Measurements from ENCODE around the gene GSTM3. TPM values are rescaled to one million over a fixed set of nuclear protein-coding genes. Genes with fewer than 3 reads are reported as not detected.

GSTM3 gene
- 0.55 and 0.61 TPM in 2 replicates for total RNA-seq

- TF ChIP-seq, protein P1, sequence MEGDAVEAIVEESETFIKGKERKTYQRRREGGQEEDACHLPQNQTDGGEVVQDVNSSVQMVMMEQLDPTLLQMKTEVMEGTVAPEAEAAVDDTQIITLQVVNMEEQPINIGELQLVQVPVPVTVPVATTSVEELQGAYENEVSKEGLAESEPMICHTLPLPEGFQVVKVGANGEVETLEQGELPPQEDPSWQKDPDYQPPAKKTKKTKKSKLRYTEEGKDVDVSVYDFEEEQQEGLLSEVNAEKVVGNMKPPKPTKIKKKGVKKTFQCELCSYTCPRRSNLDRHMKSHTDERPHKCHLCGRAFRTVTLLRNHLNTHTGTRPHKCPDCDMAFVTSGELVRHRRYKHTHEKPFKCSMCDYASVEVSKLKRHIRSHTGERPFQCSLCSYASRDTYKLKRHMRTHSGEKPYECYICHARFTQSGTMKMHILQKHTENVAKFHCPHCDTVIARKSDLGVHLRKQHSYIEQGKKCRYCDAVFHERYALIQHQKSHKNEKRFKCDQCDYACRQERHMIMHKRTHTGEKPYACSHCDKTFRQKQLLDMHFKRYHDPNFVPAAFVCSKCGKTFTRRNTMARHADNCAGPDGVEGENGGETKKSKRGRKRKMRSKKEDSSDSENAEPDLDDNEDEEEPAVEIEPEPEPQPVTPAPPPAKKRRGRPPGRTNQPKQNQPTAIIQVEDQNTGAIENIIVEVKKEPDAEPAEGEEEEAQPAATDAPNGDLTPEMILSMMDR (IDR thresholded peaks at IDR 0.05): no peak
- peak within 1 kb of the TSS; percentile 82 for H3K4me3 Mint-ChIP-seq
- H3K36me3 Mint-ChIP-seq (ENCODE audit: low read depth): no peaks in the 10 kb centered on the region
- POLR2A ChIA-PET: no interaction called here
- intact Hi-C loops (cut with micrococcal nuclease): loop anchor here (1.0 to 5.0 kb wide), 3 partner anchors 83 to 244 kb away; partner anchors contain the start of genes AHCYL1, GNAI3 and GSTM4
- DNase-seq (no peak), ATAC-seq (ENCODE audit: low read depth) (no peak)
- peaks cover 13% of the 10 kb centered on the region for H3K4me1 Mint-ChIP-seq
- H3K9me3 Mint-ChIP-seq: no peaks in the 10 kb centered on the region
- CTCF ChIA-PET: interaction anchor here (0.6 kb wide), 1 partner anchor 364 kb away, joined by 5 read pairs; no protein-coding TSS in a partner anchor
- peaks cover 24% of the 10 kb centered on the region for H3K27me3 Mint-ChIP-seq
- H3K27ac Mint-ChIP-seq: no peak within 1 kb of the TSS
Observed at GRCh38 chr1:109740615-109741373, at the start of gene GSTM3. Gene GSTM3, minus strand, starts transcription at chr1:109741038. Its CDS starts 751 bp downstream, at chr1:109740287.

DNA sequence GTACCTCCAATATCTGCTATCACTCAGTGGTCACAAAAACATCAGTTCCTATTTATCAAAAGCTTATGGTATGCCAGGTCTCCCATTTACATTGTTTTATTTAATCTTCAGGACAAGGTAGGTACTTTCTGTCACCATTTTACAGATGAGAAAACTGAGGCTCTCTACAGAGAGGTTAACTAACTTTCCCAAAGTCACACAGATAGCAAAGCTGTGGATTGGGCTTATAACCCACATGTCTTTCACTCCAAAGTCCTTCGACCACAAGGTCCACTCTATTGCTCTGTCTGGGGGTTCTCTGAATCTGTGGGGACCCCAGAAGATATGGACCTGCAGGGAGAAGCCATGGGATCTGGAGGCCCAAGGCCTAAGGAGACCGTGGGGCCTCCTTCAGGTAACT is 49.5 kb upstream of the GSTM3 start:
- Mint-ChIP-seq H3K9me3 (no peaks in the 10 kb centered on the region), H3K4me1 (peaks cover 5% of the 10 kb centered on the region), H3K36me3 (ENCODE audit: low read depth) (no peaks in the 10 kb centered on the region), H3K27ac (no peak overlapping the region), H3K27me3 (peaks cover 8% of the 10 kb centered on the region), H3K4me3 (no peak overlapping the region)
- no peak for ATAC-seq (ENCODE audit: low read depth)
- TF ChIP-seq, protein P1 (IDR thresholded peaks at IDR 0.05): no peak
- POLR2A ChIA-PET: interaction anchor here (0.6 kb wide), 1 partner anchor 668 kb away, joined by 6 read pairs; no protein-coding TSS in a partner anchor
- intact Hi-C loops (cut with micrococcal nuclease): no loop called here
- DNase-seq: no peak
- CTCF ChIA-PET: interaction anchor here (0.6 to 3.9 kb wide), 8 partner anchors 14 to 194 kb away, joined by 3 to 16 read pairs (median 3); partner anchors contain the start of gene AHCYL1

- Mint-ChIP-seq H3K27ac (no peak overlapping the region), H3K4me3 (no peak overlapping the region), H3K36me3 (ENCODE audit: low read depth) (no peaks in the 10 kb centered on the region), H3K9me3 (no peaks in the 10 kb centered on the region), H3K27me3 (peaks cover 8% of the 10 kb centered on the region), H3K4me1 (peaks cover 5% of the 10 kb centered on the region)
- ATAC-seq (ENCODE audit: low read depth): no peak
- TF ChIP-seq, protein P1 (IDR thresholded peaks at IDR 0.05): no peak
- intact Hi-C loops (cut with micrococcal nuclease): no loop called here
- no peak for DNase-seq
- ChIA-PET POLR2A (no interaction called here), CTCF (interaction anchor here (3.0 to 3.9 kb wide), 2 partner anchors 15 to 194 kb away, joined by 7 to 16 read pairs; partner anchors contain the start of gene AHCYL1)
Observed at GRCh38 chr1:109789551-109790180, 48.8 kb upstream of the GSTM3 start.

GRCh38 chr1:109788695-109789521 is 48.1 kb upstream of the GSTM3 start:
- CTCF ChIA-PET: no interaction called here
- Mint-ChIP-seq H3K4me3 (no peak overlapping the region), H3K9me3 (no peaks in the 10 kb centered on the region), H3K27ac (no peak overlapping the region), H3K4me1 (peaks cover 5% of the 10 kb centered on the region), H3K36me3 (ENCODE audit: low read depth) (no peaks in the 10 kb centered on the region), H3K27me3 (peaks cover 8% of the 10 kb centered on the region)
- POLR2A ChIA-PET: no interaction called here
- DNase-seq (no peak), ATAC-seq (ENCODE audit: low read depth) (no peak)
- intact Hi-C loops (cut with micrococcal nuclease): no loop called here
- TF ChIP-seq, protein P1 (IDR thresholded peaks at IDR 0.05): no peak
